ENCODE results near the gene ZBTB5.

- TF ChIP-seq, protein P1, sequence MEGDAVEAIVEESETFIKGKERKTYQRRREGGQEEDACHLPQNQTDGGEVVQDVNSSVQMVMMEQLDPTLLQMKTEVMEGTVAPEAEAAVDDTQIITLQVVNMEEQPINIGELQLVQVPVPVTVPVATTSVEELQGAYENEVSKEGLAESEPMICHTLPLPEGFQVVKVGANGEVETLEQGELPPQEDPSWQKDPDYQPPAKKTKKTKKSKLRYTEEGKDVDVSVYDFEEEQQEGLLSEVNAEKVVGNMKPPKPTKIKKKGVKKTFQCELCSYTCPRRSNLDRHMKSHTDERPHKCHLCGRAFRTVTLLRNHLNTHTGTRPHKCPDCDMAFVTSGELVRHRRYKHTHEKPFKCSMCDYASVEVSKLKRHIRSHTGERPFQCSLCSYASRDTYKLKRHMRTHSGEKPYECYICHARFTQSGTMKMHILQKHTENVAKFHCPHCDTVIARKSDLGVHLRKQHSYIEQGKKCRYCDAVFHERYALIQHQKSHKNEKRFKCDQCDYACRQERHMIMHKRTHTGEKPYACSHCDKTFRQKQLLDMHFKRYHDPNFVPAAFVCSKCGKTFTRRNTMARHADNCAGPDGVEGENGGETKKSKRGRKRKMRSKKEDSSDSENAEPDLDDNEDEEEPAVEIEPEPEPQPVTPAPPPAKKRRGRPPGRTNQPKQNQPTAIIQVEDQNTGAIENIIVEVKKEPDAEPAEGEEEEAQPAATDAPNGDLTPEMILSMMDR (conservative IDR thresholded peaks at IDR 0.05; ENCODE audit: low read depth, low read length) = no peak
- no peak for TF ChIP-seq EZH2 (IDR thresholded peaks at IDR 0.05; ENCODE audit: borderline replicate concordance, low read depth, low read length, poor library complexity, severe bottlenecking)
Measured at GRCh38 chr9:37495571-37495970, 30.3 kb upstream of the ZBTB5 start.

All from A673 (cell line).